ENCODE data around the gene MUC5AC. TPM values are rescaled to one million over a fixed set of nuclear protein-coding genes. Genes with fewer than 3 reads are reported as not detected.

The MUC5AC gene
- total RNA-seq, 1 donor, result under 0.01 TPM

DNA sequence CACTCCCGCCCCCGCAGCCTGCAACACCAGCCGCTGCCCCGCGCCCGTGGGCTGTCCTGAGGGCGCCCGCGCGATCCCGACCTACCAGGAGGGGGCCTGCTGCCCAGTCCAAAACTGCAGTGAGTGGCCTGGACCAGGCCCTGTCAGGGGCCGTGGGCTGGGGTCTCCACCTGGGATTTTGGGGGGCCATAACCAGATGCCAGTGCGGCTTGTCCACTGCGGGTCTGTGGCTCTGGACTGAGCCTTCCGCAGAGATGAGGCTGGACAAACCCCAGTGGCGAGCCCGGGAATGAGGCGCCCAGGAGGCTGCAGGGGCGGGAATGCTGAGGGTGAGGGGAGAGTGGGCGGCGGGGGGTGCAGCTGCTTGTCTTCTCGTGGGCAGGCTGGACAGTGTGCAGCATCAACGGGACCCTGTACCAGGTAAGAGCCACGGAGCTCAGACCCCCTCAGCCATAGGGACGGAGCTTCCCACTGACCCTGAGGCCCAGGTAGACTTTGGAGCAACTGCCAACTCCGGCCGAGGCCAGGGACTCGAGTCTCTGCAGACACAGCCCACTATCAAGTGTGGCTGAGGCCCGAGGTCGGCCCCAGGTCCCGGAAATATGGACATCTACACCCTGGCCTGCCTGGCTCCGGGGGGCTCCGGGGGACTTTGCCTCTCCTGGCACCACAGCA is 40.3 kb downstream of the MUC5AC start:
- Histone ChIP-seq H3K4me1 (ENCODE audit: insufficient read depth, low read length) (no peaks in the 10 kb centered on the region), H3K9me3 (ENCODE audit: low read depth, low read length) (no peaks in the 10 kb centered on the region), H3K27me3 (ENCODE audit: insufficient read depth, low read length) (no peaks in the 10 kb centered on the region), H3K4me3 (ENCODE audit: low read length) (no peak overlapping the region)

DNA sequence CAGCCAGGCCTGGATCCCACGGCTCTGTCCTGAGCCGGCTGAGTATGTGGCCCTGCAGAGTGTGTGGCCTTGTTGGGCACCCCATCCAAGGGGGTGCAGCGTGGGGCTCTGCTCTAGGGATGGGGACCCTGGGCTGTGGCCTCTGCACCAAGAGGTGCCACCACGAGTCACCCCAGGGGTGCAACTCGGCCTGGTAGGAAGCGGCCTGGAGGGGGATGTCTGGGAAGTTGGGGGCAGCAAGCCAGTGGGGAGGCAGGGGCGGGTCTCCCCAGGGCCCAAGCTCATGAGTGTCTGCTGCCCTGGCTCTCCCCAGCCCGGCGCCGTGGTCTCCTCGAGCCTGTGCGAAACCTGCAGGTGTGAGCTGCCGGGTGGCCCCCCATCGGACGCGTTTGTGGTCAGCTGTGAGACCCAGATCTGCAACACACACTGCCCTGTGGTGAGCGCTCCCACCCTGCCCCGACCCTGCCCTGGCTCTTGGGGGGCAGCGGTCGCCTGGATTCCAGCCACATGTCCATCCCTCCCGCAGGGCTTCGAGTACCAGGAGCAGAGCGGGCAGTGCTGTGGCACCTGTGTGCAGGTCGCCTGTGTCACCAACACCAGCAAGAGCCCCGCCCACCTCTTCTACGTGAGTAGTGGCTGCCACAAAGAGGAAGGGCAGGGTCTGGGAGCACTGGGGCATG is 40.9 kb downstream of the MUC5AC start:
- no peaks in the 10 kb centered on the region for H3K27me3 ChIP-seq (ENCODE audit: insufficient read depth, low read length)
- no peaks in the 10 kb centered on the region for H3K9me3 ChIP-seq (ENCODE audit: low read depth, low read length)
- no peaks in the 10 kb centered on the region for H3K4me1 ChIP-seq (ENCODE audit: insufficient read depth, low read length)
- no peak overlapping the region for H3K4me3 ChIP-seq (ENCODE audit: low read length)

DNA sequence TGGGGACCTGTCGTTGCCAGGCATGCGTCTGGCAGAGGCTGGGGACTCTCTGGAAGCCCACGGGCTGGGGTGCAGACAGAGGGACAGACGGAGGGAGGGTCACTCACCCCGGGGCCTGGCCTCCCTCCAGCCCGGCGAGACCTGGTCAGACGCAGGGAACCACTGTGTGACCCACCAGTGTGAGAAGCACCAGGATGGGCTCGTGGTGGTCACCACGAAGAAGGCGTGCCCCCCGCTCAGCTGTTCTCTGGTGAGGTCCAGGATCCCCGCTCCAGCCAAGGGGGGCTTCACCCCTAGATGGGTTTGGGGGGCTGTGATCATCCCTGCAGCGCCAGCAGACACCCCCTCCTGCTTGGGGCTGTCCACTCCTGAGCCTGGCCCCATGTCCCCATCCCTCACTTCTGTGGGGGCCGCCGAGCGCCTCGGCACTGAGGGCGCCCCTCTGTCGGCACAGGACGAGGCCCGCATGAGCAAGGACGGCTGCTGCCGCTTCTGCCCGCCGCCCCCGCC is 41.5 kb downstream of the MUC5AC start:
- no peak overlapping the region for H3K4me3 ChIP-seq (ENCODE audit: low read length)
- H3K9me3 ChIP-seq (ENCODE audit: low read depth, low read length), result no peaks in the 10 kb centered on the region
- H3K27me3 ChIP-seq (ENCODE audit: insufficient read depth, low read length), result no peaks in the 10 kb centered on the region
- H3K4me1 ChIP-seq (ENCODE audit: insufficient read depth, low read length), result no peaks in the 10 kb centered on the region

DNA sequence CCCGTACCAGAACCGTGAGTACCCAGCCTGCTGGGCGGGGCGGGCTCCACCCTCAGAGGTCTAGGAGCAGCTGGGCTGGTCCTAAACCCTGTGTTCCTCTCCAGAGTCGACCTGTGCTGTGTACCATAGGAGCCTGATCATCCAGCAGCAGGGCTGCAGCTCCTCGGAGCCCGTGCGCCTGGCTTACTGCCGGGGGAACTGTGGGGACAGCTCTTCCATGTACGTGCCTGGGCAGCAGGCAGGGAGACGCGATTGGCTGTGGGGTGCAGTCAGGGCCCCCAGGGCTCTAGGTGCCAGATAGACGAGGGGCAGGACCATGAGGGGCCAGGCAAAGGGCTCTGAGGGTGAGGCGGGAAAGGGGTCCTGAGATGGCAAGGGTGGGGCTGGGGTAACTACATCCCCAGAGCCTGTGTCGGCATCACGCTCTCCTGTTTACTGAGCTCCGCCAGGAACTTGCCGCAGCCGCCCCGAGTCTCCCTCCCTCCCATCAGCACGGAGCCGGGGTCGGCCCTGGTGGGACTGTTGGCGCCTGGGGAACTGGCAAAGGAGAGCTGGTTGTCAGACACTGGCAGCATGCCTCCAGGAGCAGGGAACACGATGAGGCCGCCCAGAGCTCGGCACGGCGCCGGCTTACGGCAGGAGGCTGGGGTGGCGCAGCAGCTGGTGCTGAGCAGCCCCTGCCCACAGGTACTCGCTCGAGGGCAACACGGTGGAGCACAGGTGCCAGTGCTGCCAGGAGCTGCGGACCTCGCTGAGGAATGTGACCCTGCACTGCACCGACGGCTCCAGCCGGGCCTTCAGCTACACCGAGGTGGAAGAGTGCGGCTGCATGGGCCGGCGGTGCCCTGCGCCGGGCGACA is 42.2 kb downstream of the MUC5AC start:
- H3K4me3 ChIP-seq (ENCODE audit: low read length), result no peak overlapping the region
- no peaks in the 10 kb centered on the region for H3K27me3 ChIP-seq (ENCODE audit: insufficient read depth, low read length)
- H3K9me3 ChIP-seq (ENCODE audit: low read depth, low read length), result no peaks in the 10 kb centered on the region
- H3K4me1 ChIP-seq (ENCODE audit: insufficient read depth, low read length), result no peaks in the 10 kb centered on the region

DNA sequence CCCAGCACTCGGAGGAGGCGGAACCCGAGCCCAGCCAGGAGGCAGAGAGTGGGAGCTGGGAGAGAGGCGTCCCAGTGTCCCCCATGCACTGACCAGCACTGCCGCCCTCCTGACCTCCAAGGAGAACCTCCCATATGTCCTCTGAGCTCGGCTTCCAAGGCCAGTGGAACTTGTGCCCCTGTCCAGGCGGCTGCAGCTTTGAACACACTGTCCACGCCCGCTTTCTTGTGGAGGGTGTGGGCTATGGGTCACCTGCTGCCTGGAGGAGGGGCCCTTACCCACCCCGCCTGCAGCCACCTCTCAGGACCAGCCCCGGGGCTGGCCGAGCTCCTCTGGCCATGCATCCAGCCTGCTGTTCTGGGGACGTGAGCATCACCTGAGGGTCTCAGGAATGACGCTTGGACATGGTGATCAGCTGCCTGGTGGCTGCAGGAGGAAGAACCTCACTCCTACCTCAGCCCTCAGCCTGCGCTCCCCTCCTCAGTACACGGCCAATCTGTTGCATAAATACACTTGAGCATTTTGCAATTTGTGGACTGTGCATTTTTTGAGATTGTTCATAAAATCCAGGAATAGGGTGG is 42.9 kb downstream of the MUC5AC start:
- H3K27me3 ChIP-seq (ENCODE audit: insufficient read depth, low read length), result no peaks in the 10 kb centered on the region
- H3K4me3 ChIP-seq (ENCODE audit: low read length), result no peak overlapping the region
- H3K4me1 ChIP-seq (ENCODE audit: insufficient read depth, low read length), result no peaks in the 10 kb centered on the region
- no peaks in the 10 kb centered on the region for H3K9me3 ChIP-seq (ENCODE audit: low read depth, low read length)

DNA sequence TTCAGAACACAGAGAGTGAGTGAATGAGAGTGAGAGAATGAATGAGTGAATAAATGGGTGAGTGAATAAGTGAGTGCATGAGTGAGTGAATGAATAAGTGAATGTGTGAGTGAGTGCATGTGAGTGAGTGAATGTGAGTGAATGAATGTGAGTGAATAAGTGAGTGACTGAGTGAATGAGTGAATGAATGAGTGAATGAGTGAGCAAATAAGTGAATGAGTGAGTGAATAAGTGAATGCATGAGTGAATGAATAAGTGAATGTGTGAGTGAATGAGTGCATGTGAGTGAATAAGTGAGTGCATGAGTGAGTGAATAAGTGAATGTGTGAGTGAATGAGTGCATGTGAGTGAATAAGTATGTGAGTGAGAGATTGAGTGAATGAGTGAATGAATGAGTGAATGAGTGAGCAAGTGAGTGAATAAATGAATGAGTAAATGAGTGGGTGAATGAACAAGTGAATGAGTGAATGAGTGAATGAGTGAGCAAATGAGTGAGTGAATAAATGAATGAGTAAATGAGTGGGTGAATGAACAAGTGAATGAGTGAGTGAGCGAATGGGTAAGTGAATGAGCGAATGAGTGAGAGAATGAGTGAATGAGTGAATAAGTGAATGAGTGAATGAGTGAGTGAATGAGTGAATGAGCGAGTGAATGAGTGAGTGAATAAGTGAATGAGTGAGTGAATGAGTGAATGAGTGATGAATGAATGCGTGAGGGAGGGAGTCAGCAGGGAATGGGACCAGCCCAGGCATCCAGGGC is 43.8 kb downstream of the MUC5AC start:
- Histone ChIP-seq H3K9me3 (ENCODE audit: low read depth, low read length) (no peaks in the 10 kb centered on the region), H3K27me3 (ENCODE audit: insufficient read depth, low read length) (no peaks in the 10 kb centered on the region), H3K4me1 (ENCODE audit: insufficient read depth, low read length) (no peaks in the 10 kb centered on the region), H3K4me3 (ENCODE audit: low read length) (no peak overlapping the region)

DNA sequence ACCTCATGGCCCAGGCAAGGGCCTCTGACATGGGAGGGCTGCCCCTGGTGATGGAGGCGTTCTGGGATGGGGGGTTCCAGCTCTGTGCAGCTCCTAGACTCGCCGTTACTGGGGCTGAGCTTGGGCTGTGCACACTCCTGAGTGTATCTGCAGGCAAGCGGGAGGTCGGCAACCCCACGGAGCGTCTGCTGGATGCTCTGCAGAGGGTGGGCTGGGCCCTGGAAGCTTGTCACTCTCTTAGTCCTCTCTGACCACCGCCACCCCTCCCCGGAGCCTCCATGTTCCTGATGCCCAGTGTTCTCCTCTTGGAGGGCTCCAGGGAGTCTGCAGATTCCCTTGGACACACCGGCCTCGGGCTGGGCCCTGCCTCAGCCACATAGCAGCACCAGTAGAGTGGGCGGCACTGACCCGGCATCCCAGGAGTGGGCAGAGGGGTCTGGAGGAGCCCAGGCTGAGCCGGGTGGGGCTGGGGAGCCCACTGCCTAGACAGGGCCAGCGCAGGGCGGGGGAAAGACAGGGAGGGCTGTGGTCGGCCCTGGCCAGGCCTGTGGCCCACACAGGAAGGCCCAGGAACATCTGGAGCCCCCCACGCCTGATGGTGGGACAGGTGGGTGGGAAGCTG is 44.5 kb downstream of the MUC5AC start:
- no peak overlapping the region for H3K4me3 ChIP-seq (ENCODE audit: low read length)
- H3K4me1 ChIP-seq (ENCODE audit: insufficient read depth, low read length), result no peaks in the 10 kb centered on the region
- no peaks in the 10 kb centered on the region for H3K9me3 ChIP-seq (ENCODE audit: low read depth, low read length)
- no peaks in the 10 kb centered on the region for H3K27me3 ChIP-seq (ENCODE audit: insufficient read depth, low read length)

DNA sequence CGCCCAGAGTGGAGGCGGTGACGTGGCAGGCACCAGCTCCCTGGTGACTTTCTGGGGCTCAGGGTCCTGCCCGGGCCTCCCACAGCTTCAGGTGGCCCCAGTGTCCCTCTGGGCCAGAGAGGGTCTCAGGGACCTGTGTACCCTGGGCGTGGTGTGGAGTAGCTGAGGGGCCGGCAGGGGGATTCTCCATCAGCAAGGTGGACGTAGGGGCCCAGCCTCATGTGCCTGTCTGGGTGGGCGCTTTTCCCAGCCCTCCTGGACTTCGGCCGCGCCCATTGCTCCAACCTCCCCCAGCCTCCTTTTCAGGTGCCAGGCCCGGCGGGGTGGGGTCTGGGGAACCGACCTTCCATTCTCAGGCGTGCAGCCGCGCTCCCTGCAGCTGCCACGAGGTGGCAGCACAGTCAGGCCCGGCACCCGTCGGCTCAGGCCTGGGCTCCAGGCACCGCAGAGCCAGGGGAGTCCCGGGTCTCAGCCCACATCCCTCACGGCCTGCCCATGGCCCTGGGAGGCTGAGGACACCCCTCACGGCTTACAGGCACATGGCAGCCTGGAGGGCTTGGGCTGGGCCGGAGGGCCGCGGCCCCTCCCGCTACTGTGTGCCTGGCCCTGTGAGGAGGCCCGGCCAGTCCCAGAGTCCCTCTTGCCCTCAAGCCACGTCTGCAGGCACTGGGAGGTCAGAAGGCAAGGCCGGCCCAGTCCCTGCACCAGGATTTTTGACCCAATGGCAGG is 45.2 kb downstream of the MUC5AC start:
- Histone ChIP-seq H3K27me3 (ENCODE audit: insufficient read depth, low read length) (no peaks in the 10 kb centered on the region), H3K9me3 (ENCODE audit: low read depth, low read length) (no peaks in the 10 kb centered on the region), H3K4me1 (ENCODE audit: insufficient read depth, low read length) (no peaks in the 10 kb centered on the region), H3K4me3 (ENCODE audit: low read length) (no peak overlapping the region)

DNA sequence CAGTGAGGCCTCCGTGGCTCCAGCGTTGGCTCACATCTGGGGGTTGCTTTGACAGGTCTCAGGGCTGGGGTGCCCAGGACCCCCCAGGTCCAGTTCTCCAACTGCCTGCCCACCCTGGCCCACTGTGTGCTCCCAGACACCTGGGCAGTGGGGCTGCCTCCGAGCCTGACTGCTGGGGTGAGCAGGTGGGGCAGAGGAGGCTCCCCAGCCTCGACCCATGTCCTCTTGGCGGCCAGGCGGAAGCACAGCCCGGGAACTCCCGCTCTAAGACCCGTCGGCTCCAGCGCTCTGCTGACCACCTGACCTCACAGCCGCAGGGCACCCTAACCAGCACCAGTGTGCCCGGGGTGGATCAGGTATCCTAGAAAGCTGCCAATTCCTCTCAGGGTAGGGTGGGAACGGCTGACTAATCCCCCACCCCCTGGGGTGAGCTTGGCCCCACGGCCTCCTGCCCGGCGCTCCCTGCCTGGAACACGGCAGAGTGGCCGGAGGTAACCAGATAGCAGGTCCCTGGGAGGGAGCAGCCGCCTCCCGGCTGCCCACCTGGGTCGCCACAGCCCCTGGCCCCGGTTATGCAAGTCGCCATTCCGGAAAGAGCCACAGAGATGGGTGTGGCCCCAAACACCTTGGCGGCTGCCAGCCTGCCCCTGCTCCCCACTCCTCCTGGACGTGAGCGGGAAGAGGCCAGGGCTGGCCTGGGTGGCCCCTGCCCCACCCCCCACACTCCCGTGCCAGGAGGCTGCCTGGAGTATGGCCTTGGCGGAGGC is 45.9 kb downstream of the MUC5AC start:
- Histone ChIP-seq H3K27me3 (ENCODE audit: insufficient read depth, low read length) (no peaks in the 10 kb centered on the region), H3K4me1 (ENCODE audit: insufficient read depth, low read length) (no peaks in the 10 kb centered on the region), H3K9me3 (ENCODE audit: low read depth, low read length) (no peaks in the 10 kb centered on the region), H3K4me3 (ENCODE audit: low read length) (no peak overlapping the region)

DNA sequence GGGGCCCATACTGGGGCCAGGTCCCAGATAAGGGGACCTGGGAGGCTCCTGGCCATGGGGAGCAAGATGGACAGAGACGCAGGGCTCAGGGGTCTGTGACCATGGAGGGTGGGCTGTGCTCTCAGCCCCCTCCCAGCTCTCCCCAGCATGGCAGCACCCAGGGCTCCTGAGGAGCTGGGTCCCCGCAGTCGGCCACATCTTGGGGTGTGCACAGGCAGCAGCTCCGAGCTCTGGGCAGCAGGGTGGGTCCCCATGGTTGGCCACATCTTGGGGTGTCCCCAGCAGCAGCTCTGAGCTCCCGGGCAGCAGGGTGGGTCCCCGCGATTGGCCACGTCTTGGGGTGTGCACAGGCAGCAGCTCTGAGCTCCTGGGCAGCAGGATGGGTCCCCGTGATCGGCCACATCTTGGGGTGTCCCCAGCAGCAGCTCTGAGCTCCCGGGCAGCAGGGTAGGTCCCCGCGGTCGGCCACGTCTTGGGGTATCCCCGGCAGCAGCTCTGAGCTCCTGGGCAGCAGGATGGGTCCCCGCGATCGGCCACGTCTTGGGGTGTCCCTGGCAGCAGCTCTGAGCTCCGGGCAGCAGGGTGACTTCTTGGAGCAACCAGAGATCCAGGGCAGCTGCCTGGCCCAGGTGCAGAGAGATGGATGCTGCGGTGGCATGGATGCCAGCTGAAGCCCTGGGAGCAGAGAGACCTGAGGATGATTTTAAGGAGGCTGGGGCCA is 46.8 kb downstream of the MUC5AC start:
- no peaks in the 10 kb centered on the region for H3K9me3 ChIP-seq (ENCODE audit: low read depth, low read length)
- no peaks in the 10 kb centered on the region for H3K4me1 ChIP-seq (ENCODE audit: insufficient read depth, low read length)
- H3K27me3 ChIP-seq (ENCODE audit: insufficient read depth, low read length), result no peaks in the 10 kb centered on the region

DNA sequence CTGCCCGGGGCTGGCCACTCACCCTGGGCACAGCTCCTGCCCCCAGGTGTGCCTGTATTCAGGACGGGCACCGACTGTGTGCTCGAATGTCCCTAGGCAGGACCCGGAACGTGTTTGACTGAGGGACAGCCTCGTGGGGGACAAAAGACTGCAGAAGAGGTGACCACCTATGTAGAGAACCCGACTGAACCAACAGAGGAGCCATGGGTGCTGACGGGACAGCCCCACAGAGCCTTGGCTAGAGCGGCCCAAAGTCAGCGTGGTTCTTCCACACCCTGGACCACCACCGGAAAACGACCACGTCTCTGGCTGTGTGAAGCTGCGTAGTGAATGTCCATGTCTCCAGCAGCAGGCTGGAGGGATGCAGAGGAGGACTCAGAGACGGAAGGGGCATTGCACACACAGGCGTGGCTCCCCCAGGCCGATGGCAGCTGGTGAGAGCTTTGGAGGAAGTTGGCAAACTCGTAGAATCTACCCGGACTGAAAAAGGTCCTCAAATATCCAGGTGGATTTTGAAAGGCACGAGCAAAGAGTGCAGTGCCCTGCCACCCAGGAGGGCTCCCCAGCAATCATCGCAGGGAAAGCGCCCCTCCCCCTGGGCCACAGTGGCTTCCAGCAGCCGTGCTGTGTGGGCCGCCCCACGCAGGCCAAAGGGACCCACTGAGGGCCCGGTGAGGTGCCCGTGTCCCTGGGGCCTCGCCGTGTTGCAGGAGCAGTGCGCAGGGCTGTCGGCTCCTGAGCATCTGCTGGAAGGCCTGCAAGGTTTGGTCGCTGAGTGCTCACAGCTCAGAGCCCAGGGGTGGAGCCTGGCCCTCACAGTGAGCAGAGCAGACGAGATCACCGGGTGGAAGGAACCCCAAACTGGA is 47.6 kb downstream of the MUC5AC start:
- H3K27me3 ChIP-seq (ENCODE audit: insufficient read depth, low read length), result no peaks in the 10 kb centered on the region
- H3K4me1 ChIP-seq (ENCODE audit: insufficient read depth, low read length), result no peaks in the 10 kb centered on the region
- H3K9me3 ChIP-seq (ENCODE audit: low read depth, low read length), result no peaks in the 10 kb centered on the region
- no peak overlapping the region for H3K4me3 ChIP-seq (ENCODE audit: low read length)

More for the DNA sequence above, 46.8 kb downstream of the MUC5AC start:
- no peak overlapping the region for H3K4me3 ChIP-seq (ENCODE audit: low read length)

DNA sequence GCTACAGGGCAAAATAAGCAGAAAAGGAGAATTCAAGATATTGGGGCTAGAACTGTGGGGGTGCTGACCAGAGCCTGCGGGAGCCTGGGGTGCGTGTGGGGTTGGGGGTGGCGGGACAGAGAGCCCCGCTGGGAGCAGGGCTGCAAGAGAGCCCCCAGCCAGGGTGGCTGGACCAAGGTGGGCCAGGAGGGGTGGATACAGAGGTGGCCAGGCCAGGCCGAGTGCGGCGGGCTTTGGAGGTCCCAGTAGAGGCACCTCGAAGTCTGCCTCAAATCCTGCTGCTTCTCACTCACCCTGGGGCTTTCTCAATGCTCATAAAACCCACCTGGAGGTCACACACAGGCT is 48.2 kb downstream of the MUC5AC start:
- no peaks in the 10 kb centered on the region for H3K27me3 ChIP-seq (ENCODE audit: insufficient read depth, low read length)
- no peaks in the 10 kb centered on the region for H3K4me1 ChIP-seq (ENCODE audit: insufficient read depth, low read length)
- H3K4me3 ChIP-seq (ENCODE audit: low read length), result no peak overlapping the region
- H3K9me3 ChIP-seq (ENCODE audit: low read depth, low read length), result no peaks in the 10 kb centered on the region
